GM12891 (cell line): ENCODE data around the gene OTOGL.

Experiments
- POLR2A ChIP-seq: IDR thresholded peaks from 2 replicates; pipeline ENCODE4 v1.6.1; 2011; ENCODE audit warnings: low read depth, low read length, control low read depth
- POLR2AphosphoS5 ChIP-seq: IDR thresholded peaks from 2 replicates; pipeline ENCODE4 v1.6.1; 2011; ENCODE audit warnings: low read depth, low read length, control low read depth
- POU2F2 ChIP-seq: IDR thresholded peaks from 2 replicates; pipeline ENCODE4 v1.6.1; 2011; ENCODE audit warnings: low read depth, mild to moderate bottlenecking, control low read depth, low read length, moderate library complexity
- TAF1 ChIP-seq: IDR thresholded peaks from 2 replicates; pipeline ENCODE4 v1.6.1; 2011; ENCODE audit warnings: low read depth, low read length, control low read depth

DNA sequence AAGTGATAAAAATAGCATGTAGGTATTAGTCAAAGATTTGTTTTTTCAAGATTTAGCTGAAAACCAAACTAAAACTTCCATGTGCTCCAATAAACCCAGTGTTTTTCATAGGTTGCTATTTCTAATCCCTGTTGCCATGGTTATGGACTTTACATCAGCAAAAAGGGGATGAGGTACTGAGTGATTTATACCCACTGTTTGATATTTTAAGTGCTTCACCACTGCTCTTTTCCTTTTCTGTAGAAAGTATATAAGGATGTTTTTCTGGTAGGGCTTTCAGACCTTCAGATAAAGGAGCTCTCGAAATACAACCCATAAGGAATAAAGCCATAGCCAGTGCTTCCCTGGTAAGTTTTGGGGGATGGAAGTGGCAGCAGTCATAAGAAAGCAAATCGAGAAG, at the start of gene OTOGL:
- TF ChIP-seq TAF1 (no peak), POLR2A (no peak), POLR2AphosphoS5 (no peak), POU2F2 (no peak)
